Right lobe of liver (tissue), 4 donors: Measurements from ENCODE around the gene F2R.

Experiments used
- POLR2A ChIP-seq: fragments of 450-650 bp; IDR thresholded peaks from one replicate; pipeline ENCODE4 v1.6.1; 2017; ENCODE audit warnings: antibody characterized with exemption, mild to moderate bottlenecking
- TF ChIP-seq, protein P1 (sequence below), 4 donors: fragments of 200-600 bp in 3 of 4; fragments of 450-650 bp in 1 of 4; IDR thresholded peaks; one replicate each; pipeline versions ENCODE4 v1.5.1 to v1.8.0; 2016 to 2022; ENCODE audit warnings: antibody characterized with exemption in 4 of 4, mild to moderate bottlenecking in 2 of 4
- donor health status: DM: no; HTN: no; CAD: no.
- donor health status: DM: no; HTN: no; CAD: no.
- donor health status: DM: no; HTN: yes; CAD: no.

DNA sequence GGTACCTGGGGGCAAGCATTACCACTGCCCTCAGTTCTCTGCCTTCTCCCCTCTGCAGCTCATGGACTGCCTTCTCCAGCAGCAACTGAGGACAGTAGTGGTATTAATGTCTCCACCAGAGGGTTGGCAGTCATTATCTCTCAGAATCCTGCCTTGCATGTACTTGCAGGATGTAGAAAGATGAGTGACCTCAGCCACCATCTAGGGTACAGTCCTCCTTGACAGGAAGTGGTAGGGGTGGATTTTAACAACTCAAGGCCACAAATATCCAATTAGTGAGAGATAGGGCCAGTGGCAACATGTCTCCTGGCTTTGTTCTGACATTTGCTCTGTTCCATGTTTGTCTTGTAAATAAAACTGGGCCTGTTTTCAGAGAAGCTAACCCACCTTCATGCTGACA, 47.2 kb downstream of the F2R start:
- TF ChIP-seq, protein P1, sequence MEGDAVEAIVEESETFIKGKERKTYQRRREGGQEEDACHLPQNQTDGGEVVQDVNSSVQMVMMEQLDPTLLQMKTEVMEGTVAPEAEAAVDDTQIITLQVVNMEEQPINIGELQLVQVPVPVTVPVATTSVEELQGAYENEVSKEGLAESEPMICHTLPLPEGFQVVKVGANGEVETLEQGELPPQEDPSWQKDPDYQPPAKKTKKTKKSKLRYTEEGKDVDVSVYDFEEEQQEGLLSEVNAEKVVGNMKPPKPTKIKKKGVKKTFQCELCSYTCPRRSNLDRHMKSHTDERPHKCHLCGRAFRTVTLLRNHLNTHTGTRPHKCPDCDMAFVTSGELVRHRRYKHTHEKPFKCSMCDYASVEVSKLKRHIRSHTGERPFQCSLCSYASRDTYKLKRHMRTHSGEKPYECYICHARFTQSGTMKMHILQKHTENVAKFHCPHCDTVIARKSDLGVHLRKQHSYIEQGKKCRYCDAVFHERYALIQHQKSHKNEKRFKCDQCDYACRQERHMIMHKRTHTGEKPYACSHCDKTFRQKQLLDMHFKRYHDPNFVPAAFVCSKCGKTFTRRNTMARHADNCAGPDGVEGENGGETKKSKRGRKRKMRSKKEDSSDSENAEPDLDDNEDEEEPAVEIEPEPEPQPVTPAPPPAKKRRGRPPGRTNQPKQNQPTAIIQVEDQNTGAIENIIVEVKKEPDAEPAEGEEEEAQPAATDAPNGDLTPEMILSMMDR (IDR thresholded peaks at IDR 0.05), result no peak
- TF ChIP-seq POLR2A, result no peak
